ENCODE measurements around the gene IFT22.
"Not testable (repeated sequence)": the region's sequence is repeated elsewhere in the genome, so short reads cannot be mapped to it uniquely, and the experiment has no call there.

The IFT22 gene

GRCh38 chr7:101265622-101266516 is 55.7 kb downstream of the IFT22 start:
- no peak overlapping the region for H3K4me3 ChIP-seq (ENCODE audit: low read length)
- DNase-seq (ENCODE audit: low read depth): no peak
- TF ChIP-seq, protein P1, sequence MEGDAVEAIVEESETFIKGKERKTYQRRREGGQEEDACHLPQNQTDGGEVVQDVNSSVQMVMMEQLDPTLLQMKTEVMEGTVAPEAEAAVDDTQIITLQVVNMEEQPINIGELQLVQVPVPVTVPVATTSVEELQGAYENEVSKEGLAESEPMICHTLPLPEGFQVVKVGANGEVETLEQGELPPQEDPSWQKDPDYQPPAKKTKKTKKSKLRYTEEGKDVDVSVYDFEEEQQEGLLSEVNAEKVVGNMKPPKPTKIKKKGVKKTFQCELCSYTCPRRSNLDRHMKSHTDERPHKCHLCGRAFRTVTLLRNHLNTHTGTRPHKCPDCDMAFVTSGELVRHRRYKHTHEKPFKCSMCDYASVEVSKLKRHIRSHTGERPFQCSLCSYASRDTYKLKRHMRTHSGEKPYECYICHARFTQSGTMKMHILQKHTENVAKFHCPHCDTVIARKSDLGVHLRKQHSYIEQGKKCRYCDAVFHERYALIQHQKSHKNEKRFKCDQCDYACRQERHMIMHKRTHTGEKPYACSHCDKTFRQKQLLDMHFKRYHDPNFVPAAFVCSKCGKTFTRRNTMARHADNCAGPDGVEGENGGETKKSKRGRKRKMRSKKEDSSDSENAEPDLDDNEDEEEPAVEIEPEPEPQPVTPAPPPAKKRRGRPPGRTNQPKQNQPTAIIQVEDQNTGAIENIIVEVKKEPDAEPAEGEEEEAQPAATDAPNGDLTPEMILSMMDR (conservative IDR thresholded peaks at IDR 0.05; ENCODE audit: low read length): no peak

DNA sequence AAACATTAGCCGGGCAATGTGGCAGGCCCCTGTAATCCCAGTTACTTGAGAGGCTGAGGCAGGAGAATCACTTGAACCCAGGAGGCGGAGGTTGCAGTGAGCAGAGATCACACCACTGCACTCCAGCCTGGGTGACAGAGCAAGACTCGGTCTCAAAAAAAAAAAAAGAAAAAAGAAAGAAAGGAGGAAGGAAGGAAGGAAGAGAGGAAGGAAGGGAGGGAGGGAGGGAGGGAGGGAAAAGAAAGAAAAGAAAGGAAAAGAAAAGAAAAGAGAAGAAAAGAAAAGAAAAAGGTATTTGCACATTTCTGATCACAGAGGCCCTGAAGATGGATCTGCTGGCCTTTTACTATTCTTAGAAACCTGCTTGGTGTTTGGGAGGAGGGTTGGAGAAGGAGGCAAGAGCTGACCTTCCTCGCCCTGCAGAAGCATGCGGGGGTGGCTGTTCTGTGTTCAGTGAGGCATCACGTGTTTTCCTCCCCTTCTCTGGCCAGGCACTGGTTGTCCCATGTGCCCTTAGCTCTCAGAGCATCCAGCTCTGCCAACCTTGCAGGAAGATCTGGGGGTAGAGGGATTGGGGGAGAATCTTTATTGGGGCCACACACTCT is 57.4 kb downstream of the IFT22 start:
- not testable (repeated sequence) for H3K4me3 ChIP-seq (ENCODE audit: low read length); DNase-seq (ENCODE audit: low read depth)
